ENCODE results near the gene CCNG2. TPM values are rescaled to one million over a fixed set of nuclear protein-coding genes. Genes with fewer than 3 reads are reported as not detected.

The CCNG2 gene, protein sequence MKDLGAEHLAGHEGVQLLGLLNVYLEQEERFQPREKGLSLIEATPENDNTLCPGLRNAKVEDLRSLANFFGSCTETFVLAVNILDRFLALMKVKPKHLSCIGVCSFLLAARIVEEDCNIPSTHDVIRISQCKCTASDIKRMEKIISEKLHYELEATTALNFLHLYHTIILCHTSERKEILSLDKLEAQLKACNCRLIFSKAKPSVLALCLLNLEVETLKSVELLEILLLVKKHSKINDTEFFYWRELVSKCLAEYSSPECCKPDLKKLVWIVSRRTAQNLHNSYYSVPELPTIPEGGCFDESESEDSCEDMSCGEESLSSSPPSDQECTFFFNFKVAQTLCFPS
- 52.7 TPM for total RNA-seq

DNA sequence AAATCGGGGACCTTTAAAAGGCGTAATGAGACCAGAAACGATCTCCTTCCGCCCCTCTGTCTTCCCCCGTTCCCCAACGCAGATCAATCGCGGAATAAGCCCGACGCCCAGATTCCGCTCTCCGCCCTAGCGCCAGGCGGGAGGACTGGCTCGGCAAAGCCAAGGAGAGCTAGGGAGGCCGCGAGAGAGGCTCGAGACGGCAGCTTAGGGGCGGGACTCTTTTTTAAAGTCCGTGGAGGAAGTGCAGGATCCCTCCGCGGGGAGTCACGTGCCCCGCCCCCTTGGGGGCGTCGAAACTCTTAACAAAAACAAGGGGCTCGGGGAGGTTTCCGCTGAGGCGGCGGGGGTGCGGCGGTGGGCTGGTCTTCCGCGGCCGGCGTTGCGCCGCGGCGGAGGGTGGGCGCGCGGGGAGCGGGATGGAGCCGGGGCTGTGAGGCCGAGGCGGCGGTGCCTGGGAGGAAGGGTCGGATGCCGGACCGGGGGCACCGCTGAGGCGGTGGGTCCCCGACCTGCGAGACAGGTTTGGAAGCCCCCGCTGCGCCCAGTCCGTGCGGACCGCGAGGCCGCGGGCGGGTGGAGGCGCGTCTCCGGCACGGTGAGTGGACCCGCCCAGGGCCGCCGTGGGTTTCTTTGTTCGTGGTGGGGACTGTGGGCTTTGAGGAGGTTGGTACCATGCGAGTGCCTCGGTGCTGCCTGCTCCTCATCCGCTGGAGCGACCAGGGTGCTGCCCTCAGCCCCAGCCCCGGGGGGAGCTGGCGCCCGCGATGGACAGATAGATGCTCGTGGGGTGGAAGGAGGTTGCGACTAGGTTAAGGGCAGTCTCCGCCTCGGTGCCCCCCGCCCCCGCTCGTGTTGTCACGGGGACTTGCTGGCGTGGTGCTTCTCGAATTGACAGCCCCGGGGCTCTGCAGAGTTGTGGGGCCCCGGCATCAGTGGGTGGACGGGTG, at the start of gene CCNG2:
Gene CCNG2 (plus strand): TSS at position 296 of the 947 bp plus-strand sequence. CDS start 1,326 bp downstream, outside the sequence.
- no peaks in the 10 kb centered on the region for H3K9me3 ChIP-seq (ENCODE audit: control insufficient read depth in 3 of 3, low read length in 3 of 3)
- H3K4me3 ChIP-seq (ENCODE audit: low read length in 3 of 3), result peak within 1 kb of the TSS; percentile 90 to 94 (median 90)
- H3K36me3 ChIP-seq (ENCODE audit: control insufficient read depth in 3 of 3, insufficient read depth in 3 of 3, low read length in 3 of 3), result peaks cover 2 to 14% (median 7%) of the 10 kb centered on the region in 3 donors
- peak within 1 kb of the TSS; percentile 85 to 92 (median 90) for H3K9ac ChIP-seq (ENCODE audit: low read depth in 1 of 3, low read length in 3 of 3)
- peak within 1 kb of the TSS; percentile 93 for H3K27ac ChIP-seq (ENCODE audit: low read depth, low read length)
- peaks cover 3 to 11% (median 10%) of the 10 kb centered on the region in 3 donors for H3K4me1 ChIP-seq (ENCODE audit: control insufficient read depth in 3 of 3, insufficient read depth in 3 of 3, low read length in 3 of 3)
- H3K27me3 ChIP-seq (ENCODE audit: control insufficient read depth in 3 of 3, insufficient read depth in 3 of 3, low read length in 3 of 3), result no peaks in the 10 kb centered on the region

DNA sequence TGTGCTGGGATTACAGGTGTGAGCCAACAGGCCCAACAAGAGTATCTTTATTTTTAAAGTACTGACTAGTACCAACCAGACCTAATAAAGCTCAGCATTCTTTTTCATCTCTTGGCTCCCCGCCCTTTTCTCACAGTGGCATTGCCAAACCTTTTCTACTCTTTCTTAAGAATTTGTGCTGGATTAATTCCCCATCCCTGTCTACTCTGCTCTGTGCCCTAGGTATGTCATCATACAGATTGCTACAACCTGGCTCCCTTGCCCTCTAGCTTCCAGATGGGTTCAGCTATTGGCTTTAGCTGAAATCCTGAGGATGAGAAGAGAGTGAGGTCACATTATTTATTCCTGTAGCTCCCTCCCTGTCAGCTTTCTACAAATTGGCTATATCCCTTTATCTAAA, 46.3 kb upstream of the CCNG2 start:
- no peaks in the 10 kb centered on the region for H3K4me1 ChIP-seq (ENCODE audit: control insufficient read depth in 3 of 3, insufficient read depth in 3 of 3, low read length in 3 of 3)
- no peak overlapping the region for H3K9ac ChIP-seq (ENCODE audit: low read depth in 1 of 3, low read length in 3 of 3)
- H3K4me3 ChIP-seq (ENCODE audit: low read length in 3 of 3), result no peak overlapping the region
- H3K27ac ChIP-seq (ENCODE audit: low read depth, low read length), result no peak overlapping the region
- no peaks in the 10 kb centered on the region for H3K9me3 ChIP-seq (ENCODE audit: control insufficient read depth in 3 of 3, low read length in 3 of 3)
- H3K27me3 ChIP-seq (ENCODE audit: control insufficient read depth in 3 of 3, insufficient read depth in 3 of 3, low read length in 3 of 3), result no peaks in the 10 kb centered on the region
- H3K36me3 ChIP-seq (ENCODE audit: control insufficient read depth in 3 of 3, insufficient read depth in 3 of 3, low read length in 3 of 3), result no peaks in the 10 kb centered on the region

DNA sequence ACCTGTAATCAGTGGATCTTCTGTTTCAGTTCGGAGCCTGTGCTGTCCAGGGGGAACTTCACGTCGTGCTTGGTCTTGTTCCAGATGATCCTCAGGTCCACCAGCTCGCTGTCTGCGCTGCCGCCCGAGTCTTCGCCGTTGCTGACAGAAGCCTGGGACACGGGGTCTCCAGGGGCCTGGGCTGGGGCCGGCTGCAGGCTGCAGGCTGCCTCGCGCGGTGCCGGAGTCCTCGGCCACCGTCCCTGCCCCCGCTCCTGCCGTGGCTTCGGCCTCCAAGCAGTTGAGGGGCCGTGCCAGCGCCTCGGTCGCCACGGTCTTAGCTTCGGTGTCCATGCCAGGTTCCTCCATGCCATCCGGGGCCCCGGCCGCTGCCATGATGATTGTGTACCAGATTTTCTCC, 43.9 kb upstream of the CCNG2 start:
- H3K36me3 ChIP-seq (ENCODE audit: control insufficient read depth in 3 of 3, insufficient read depth in 3 of 3, low read length in 3 of 3), result no peaks in the 10 kb centered on the region
- H3K27ac ChIP-seq (ENCODE audit: low read depth, low read length), result no peak overlapping the region
- H3K9ac ChIP-seq (ENCODE audit: low read depth in 1 of 3, low read length in 3 of 3), result no peak overlapping the region
- no peak overlapping the region for H3K4me3 ChIP-seq (ENCODE audit: low read length in 3 of 3)
- no peaks in the 10 kb centered on the region for H3K27me3 ChIP-seq (ENCODE audit: control insufficient read depth in 3 of 3, insufficient read depth in 3 of 3, low read length in 3 of 3)
- H3K4me1 ChIP-seq (ENCODE audit: control insufficient read depth in 3 of 3, insufficient read depth in 3 of 3, low read length in 3 of 3), result no peaks in the 10 kb centered on the region
- H3K9me3 ChIP-seq (ENCODE audit: control insufficient read depth in 3 of 3, low read length in 3 of 3), result no peaks in the 10 kb centered on the region

DNA sequence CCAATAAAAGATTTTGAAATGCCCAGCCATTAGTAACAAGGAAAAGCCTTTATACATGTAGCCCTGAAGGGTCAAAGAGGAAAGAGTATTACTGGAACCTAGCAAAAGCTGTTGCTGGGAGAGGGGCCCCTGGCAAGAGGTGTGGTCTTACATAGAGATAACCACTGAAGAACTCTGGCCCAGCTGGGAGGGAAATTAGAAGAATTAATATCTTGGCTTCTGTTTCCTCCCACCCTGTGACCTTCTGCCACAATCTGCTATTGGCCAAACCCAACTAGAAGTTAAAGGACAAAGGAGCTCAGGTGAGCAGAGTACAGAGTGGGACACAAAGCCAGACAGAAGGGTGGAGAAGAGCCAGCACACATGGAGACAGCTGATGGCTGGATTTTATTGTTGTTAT, 39.3 kb upstream of the CCNG2 start:
- Histone ChIP-seq H3K9ac (ENCODE audit: low read depth in 1 of 3, low read length in 3 of 3) (no peak overlapping the region), H3K9me3 (ENCODE audit: control insufficient read depth in 3 of 3, low read length in 3 of 3) (no peaks in the 10 kb centered on the region), H3K36me3 (ENCODE audit: control insufficient read depth in 3 of 3, insufficient read depth in 3 of 3, low read length in 3 of 3) (no peaks in the 10 kb centered on the region), H3K27me3 (ENCODE audit: control insufficient read depth in 3 of 3, insufficient read depth in 3 of 3, low read length in 3 of 3) (peaks cover 0 to 4% (median 0%) of the 10 kb centered on the region in 3 donors), H3K4me1 (ENCODE audit: control insufficient read depth in 3 of 3, insufficient read depth in 3 of 3, low read length in 3 of 3) (no peaks in the 10 kb centered on the region), H3K4me3 (ENCODE audit: low read length in 3 of 3) (no peak overlapping the region), H3K27ac (ENCODE audit: low read depth, low read length) (no peak overlapping the region)

DNA sequence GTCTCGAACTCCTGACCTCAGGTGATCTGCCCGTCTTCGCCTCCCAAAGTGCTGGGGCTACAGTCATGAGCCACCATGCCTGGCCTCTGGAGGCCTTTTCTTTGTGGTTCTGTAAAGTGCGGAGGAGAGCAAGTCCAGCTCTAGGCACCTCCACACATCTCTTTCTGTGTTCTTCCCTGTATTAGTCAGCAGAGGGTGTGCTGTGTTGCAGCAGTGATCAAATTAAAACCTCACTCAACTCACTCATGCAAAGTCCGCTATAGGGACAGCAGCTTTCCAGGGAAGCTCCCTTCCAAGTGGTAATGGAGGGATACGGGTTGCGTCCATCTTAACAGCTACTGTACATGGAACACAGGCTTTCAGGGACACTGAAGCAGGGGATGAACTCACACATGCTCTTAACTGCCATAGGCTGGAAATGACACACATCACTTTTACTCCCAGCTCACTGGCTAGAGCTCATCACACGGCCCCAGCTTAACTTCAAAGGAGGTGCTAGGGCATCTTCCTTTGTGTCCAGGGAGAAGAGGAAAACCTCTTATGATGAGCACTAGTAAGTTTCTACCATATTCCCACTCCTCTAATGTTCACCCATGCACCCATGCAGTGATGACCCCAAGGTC, 36.0 kb upstream of the CCNG2 start:
- H3K4me1 ChIP-seq (ENCODE audit: control insufficient read depth in 3 of 3, insufficient read depth in 3 of 3, low read length in 3 of 3), result no peaks in the 10 kb centered on the region
- H3K4me3 ChIP-seq (ENCODE audit: low read length in 3 of 3), result no peak overlapping the region
- no peaks in the 10 kb centered on the region for H3K36me3 ChIP-seq (ENCODE audit: control insufficient read depth in 3 of 3, insufficient read depth in 3 of 3, low read length in 3 of 3)
- H3K9ac ChIP-seq (ENCODE audit: low read depth in 1 of 3, low read length in 3 of 3), result no peak overlapping the region
- peaks cover 0 to 4% (median 0%) of the 10 kb centered on the region in 3 donors for H3K27me3 ChIP-seq (ENCODE audit: control insufficient read depth in 3 of 3, insufficient read depth in 3 of 3, low read length in 3 of 3)
- no peaks in the 10 kb centered on the region for H3K9me3 ChIP-seq (ENCODE audit: control insufficient read depth in 3 of 3, low read length in 3 of 3)
- no peak overlapping the region for H3K27ac ChIP-seq (ENCODE audit: low read depth, low read length)

DNA sequence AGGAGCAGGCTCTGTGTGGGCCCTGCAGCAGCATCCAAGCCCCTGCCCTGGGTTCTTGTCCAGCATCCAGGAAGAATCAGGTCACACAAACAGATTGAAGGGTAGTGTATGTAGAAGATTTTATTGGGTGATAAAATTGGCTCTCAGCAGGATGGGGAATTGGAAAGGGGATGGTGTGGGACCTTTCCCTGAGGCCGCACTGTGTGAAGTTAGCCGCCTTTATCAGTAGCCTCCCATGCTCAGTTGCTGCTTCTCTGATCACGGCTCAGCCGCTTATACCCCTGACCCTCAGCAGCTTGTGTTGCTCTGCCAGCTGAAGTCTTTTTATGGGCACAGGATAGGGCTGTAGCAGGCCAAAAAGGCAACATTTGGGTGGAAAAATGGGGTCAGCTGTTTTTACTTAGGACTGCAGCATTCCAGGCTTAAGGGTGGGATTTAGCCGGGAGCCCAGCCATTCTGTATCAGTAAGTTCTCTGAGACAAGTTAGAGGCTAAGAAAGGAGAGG, 35.2 kb upstream of the CCNG2 start:
- Histone ChIP-seq H3K9ac (ENCODE audit: low read depth in 1 of 3, low read length in 3 of 3) (no peak overlapping the region), H3K4me3 (ENCODE audit: low read length in 3 of 3) (no peak overlapping the region), H3K9me3 (ENCODE audit: control insufficient read depth in 3 of 3, low read length in 3 of 3) (no peaks in the 10 kb centered on the region), H3K36me3 (ENCODE audit: control insufficient read depth in 3 of 3, insufficient read depth in 3 of 3, low read length in 3 of 3) (no peaks in the 10 kb centered on the region), H3K27ac (ENCODE audit: low read depth, low read length) (no peak overlapping the region), H3K4me1 (ENCODE audit: control insufficient read depth in 3 of 3, insufficient read depth in 3 of 3, low read length in 3 of 3) (no peaks in the 10 kb centered on the region), H3K27me3 (ENCODE audit: control insufficient read depth in 3 of 3, insufficient read depth in 3 of 3, low read length in 3 of 3) (peaks cover 0 to 4% (median 0%) of the 10 kb centered on the region in 3 donors)

DNA sequence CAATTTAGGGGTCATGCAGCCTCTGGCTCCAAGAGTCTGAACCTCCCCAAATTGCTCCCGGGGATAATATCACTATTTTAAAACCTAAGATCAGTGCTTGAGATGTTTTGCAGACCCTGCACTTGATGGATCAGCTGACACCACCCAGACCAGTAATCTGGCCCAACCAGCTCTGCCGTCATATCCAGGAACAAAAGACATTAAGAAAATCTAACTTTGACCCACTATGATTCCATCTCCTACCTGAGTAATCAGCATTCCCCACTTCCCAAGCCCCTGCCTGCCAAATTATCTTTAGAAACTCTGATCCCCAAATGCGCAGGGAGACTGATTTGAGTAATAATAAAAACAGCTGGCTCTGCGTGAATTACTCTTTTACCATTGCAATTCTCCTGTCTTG, 34.4 kb upstream of the CCNG2 start:
- Histone ChIP-seq H3K4me3 (ENCODE audit: low read length in 3 of 3) (no peak overlapping the region), H3K36me3 (ENCODE audit: control insufficient read depth in 3 of 3, insufficient read depth in 3 of 3, low read length in 3 of 3) (no peaks in the 10 kb centered on the region), H3K4me1 (ENCODE audit: control insufficient read depth in 3 of 3, insufficient read depth in 3 of 3, low read length in 3 of 3) (peaks cover under 1 to 4% (median under 1%) of the 10 kb centered on the region in 3 donors), H3K27ac (ENCODE audit: low read depth, low read length) (no peak overlapping the region), H3K9me3 (ENCODE audit: control insufficient read depth in 3 of 3, low read length in 3 of 3) (no peaks in the 10 kb centered on the region), H3K27me3 (ENCODE audit: control insufficient read depth in 3 of 3, insufficient read depth in 3 of 3, low read length in 3 of 3) (peaks cover 0 to 4% (median 0%) of the 10 kb centered on the region in 3 donors), H3K9ac (ENCODE audit: low read depth in 1 of 3, low read length in 3 of 3) (no peak overlapping the region)

DNA sequence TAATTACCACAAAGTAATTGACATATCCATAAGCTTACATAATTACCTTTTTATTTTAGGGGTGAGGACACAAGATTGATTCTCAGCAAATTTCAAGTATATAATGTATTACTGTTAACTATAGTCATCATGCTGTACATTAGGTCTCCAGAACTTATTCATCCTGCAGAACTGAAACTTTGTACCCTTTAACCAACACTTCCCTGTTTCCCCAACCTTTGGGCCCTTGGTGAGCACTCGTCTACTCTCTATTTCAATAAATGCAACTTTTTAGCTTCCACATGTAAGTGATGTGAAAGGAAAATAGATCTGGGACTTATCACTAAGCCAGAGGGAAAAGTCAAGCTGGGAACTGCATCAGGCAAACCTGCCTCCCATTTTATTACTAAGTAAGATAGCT, 33.6 kb upstream of the CCNG2 start:
- Histone ChIP-seq H3K27ac (ENCODE audit: low read depth, low read length) (no peak overlapping the region), H3K9ac (ENCODE audit: low read depth in 1 of 3, low read length in 3 of 3) (no peak overlapping the region), H3K9me3 (ENCODE audit: control insufficient read depth in 3 of 3, low read length in 3 of 3) (no peaks in the 10 kb centered on the region), H3K4me3 (ENCODE audit: low read length in 3 of 3) (no peak overlapping the region), H3K27me3 (ENCODE audit: control insufficient read depth in 3 of 3, insufficient read depth in 3 of 3, low read length in 3 of 3) (peaks cover 0 to 4% (median 0%) of the 10 kb centered on the region in 3 donors), H3K36me3 (ENCODE audit: control insufficient read depth in 3 of 3, insufficient read depth in 3 of 3, low read length in 3 of 3) (no peaks in the 10 kb centered on the region), H3K4me1 (ENCODE audit: control insufficient read depth in 3 of 3, insufficient read depth in 3 of 3, low read length in 3 of 3) (peaks cover 5 to 8% (median 8%) of the 10 kb centered on the region in 3 donors)

DNA sequence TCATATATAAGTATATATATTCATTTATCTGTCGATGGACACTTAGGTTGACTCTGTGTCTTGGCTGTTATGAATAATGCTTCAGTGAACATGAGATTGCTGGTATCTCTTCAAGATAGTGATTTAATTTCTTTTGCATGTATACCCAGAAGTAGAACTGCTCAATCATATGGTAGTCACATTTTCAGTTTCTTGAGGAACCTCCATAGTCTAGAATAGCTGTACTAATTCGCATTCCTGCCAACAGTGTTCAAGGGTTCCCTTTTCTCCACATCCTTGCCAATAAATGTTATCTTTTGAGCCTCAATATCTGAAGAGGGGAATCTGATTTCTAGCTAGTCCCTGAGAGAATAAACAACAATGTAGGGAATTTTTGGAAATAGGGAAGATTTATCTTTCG, 32.4 kb upstream of the CCNG2 start:
- H3K27me3 ChIP-seq (ENCODE audit: control insufficient read depth in 3 of 3, insufficient read depth in 3 of 3, low read length in 3 of 3), result peaks cover 0 to 4% (median 0%) of the 10 kb centered on the region in 3 donors
- H3K4me1 ChIP-seq (ENCODE audit: control insufficient read depth in 3 of 3, insufficient read depth in 3 of 3, low read length in 3 of 3), result peaks cover 5 to 8% (median 8%) of the 10 kb centered on the region in 3 donors
- H3K9me3 ChIP-seq (ENCODE audit: control insufficient read depth in 3 of 3, low read length in 3 of 3), result no peaks in the 10 kb centered on the region
- H3K27ac ChIP-seq (ENCODE audit: low read depth, low read length), result no peak overlapping the region
- no peak overlapping the region for H3K9ac ChIP-seq (ENCODE audit: low read depth in 1 of 3, low read length in 3 of 3)
- H3K36me3 ChIP-seq (ENCODE audit: control insufficient read depth in 3 of 3, insufficient read depth in 3 of 3, low read length in 3 of 3), result no peaks in the 10 kb centered on the region
- no peak overlapping the region for H3K4me3 ChIP-seq (ENCODE audit: low read length in 3 of 3)
